Lower leg skin (tissue), 3 donors: ENCODE results near the gene MGAM2.

Experiments used
- POLR2A ChIP-seq, 2 donors: fragments of 450-650 bp; IDR thresholded peaks; one replicate each; pipeline ENCODE4 v1.6.1; 2016 to 2017; ENCODE audit warnings: antibody characterized with exemption in 2 of 2, mild to moderate bottlenecking in 1 of 2, moderate library complexity in 1 of 2
- TF ChIP-seq, protein P1 (sequence below), 3 donors: fragments of 450-650 bp; IDR thresholded peaks; one replicate each; pipeline ENCODE4 v1.5.1; 2016; ENCODE audit warnings: antibody characterized with exemption in 3 of 3, mild to moderate bottlenecking in 3 of 3, moderate library complexity in 2 of 3

GRCh38 chr7:142130267-142130666 is 18.7 kb downstream of the MGAM2 start:
- TF ChIP-seq, protein P1, sequence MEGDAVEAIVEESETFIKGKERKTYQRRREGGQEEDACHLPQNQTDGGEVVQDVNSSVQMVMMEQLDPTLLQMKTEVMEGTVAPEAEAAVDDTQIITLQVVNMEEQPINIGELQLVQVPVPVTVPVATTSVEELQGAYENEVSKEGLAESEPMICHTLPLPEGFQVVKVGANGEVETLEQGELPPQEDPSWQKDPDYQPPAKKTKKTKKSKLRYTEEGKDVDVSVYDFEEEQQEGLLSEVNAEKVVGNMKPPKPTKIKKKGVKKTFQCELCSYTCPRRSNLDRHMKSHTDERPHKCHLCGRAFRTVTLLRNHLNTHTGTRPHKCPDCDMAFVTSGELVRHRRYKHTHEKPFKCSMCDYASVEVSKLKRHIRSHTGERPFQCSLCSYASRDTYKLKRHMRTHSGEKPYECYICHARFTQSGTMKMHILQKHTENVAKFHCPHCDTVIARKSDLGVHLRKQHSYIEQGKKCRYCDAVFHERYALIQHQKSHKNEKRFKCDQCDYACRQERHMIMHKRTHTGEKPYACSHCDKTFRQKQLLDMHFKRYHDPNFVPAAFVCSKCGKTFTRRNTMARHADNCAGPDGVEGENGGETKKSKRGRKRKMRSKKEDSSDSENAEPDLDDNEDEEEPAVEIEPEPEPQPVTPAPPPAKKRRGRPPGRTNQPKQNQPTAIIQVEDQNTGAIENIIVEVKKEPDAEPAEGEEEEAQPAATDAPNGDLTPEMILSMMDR (IDR thresholded peaks at IDR 0.05) = no peak
- no peak for TF ChIP-seq POLR2A (IDR thresholded peaks at IDR 0.05)
